ENCODE data around the gene NFIC.
A peak's percentile ranks its signal among the peaks of the same experiment; 100 is the strongest.
"Not testable (repeated sequence)": the region's sequence is repeated elsewhere in the genome, so short reads cannot be mapped to it uniquely, and the experiment has no call there.

Gene NFIC

DNA sequence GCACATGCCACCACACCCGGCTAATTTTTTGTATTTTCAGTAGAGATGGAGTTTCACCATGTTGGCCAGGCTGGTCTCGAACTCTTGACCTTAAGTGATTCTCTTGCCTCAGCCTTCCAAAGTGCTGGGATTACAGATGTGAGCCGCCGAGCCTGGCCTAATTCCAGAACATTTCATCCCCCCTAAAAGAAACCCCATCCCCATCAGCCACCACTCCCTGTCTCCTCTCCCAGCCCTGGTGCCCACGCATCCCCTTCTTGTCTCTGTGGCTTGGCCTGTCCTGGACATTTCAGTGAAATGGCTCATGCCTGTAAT is 63.9 kb downstream of the NFIC start:
- DNase-seq, result not testable (repeated sequence)

DNA sequence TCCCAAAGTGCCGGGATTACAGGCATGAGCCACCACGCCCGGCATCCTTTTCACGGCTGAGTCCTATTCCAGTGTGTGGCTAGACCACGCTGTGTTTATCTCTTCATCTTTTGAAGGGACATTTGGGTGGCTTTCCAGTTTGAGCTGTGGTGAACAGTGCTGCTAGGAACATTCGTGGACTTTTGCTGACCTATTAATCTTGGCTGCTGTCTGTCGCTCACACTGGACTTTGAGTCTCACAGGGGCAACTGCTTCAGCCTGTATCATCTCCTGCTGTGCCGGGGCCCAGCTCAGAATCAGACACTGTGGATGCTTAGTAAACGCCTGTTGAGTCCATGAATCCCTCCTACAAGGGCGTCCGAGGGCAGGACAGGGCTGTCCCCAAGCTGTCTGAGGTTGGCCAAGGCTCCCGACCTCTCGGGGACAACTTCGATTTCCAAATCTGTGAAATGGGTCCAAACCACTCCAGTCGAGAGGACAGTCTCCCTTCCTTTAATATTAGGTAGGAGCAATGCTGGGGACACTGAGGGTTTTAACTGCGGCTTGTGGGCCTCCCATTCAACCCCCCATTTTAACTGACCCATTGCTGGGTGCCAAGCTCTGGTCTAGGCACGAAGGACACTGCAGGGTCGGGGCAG is 65.5 kb downstream of the NFIC start:
- no peak for DNase-seq

DNA sequence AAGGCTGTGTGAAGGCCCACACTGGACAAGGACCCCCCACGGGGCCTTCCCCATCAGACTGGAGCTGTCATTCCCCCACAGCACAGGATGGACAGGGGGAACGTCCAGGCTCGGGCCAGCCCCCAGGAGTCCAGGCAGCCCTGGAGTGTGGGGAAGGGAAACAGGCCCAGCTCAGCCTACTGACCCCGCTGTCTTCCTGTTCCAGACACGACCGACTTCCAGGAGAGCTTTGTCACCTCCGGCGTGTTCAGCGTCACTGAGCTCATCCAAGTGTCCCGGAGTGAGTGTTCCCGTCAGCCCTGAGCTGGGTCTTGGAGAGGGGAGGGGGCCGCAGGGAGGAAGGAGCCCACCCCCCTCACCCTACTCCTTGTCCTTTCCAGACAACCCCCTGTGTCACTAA is 66.9 kb downstream of the NFIC start:
- DNase-seq, result no peak

DNA sequence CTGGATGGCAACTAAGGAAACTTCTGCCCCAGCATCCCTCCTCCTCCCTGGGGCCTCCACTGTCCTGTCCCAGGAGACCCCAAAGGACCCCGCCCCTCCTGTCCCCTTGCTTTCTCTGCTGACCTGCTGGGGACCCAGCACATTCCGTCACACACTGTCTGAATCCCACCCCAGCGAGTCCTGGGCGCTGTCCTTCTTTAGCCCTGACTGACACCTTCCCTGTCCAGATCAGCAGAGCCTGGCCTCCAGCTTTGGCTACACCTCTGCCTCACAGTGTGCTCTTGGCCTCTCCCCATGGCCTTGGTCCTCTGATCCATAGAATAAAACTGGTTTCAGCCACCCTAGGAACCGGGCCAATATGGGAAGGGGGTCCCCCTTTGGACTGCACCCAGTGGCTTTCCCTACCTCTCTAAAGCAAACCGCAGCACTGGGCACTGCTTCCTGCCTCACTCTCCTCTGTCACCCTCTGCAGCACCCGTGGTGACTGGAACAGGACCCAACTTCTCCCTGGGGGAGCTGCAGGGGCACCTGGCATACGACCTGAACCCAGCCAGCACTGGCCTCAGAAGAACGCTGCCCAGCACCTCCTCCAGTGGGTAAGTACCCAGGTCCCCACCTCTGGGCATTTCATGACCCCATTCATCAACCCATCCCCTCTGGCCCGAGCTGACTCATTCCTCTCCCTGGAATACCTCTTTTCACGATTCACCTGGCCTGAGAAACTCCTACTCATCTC is 67.6 kb downstream of the NFIC start:
- DNase-seq, result no peak

DNA sequence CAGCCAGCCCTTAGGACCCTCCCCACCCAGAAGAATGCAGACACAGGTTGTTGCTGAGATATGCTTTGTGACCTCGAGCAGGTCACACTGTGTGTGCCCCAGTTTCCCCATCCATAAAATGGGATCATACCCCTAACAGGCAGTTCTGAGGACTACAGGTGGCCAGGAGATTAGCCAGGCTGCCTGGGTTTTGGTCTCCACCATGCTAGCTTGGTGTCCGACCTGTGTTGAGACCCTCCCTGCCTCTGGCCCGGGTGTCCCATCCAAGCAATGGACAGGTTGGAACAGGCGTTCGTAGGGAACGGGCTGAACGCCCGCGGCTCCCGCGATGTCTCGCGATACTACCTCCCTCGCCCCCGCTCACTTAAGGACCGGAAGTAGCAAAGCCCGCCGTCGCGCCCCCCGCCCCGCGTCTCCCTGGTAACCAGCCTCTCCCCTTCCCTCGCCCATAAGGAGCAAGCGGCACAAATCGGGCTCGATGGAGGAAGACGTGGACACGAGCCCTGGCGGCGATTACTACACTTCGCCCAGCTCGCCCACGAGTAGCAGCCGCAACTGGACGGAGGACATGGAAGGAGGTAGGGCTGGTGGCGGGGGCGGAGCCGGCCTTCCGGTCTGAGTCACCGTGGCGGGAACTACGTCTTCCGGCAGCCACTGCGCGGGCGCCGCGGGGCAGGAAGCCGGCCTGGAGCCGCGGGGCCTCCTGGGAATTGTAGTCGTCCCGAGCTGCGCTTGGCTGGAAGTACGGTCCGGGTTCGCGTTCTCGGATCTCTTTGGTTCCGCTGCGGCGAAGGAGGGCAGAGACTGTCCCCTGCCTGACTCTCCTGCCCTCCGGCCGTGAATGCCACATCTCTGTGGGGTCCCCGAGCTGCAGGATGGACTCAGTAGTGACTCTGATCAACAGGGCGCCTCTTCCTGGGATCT is 68.5 kb downstream of the NFIC start:
- DNase-seq, result peak; percentile 92

- DNase-seq, result peak; percentile 45
Observed at GRCh38 chr19:3440082-3440481, 73.7 kb downstream of the NFIC start.

GRCh38 chr19:3441089-3441985 is 75.0 kb downstream of the NFIC start:
- no peak for DNase-seq

DNA sequence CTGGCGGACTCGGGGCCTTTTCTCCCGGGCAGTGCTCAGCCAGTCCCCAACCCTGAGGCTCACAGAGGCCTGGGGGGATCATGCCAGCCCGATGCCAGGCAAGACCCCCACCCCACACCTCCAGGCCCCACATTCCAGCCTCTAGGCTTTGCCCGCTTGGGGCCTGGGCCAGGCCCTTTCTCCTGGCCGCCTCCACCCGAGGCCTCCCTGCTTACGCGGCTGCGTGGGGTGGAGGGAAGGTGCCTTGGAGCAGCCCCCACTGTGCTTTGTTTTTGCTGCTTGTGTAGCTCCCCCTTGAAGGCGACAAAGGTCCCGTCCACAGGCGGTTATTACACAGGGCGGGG is 75.6 kb downstream of the NFIC start:
- DNase-seq, result no peak

DNA sequence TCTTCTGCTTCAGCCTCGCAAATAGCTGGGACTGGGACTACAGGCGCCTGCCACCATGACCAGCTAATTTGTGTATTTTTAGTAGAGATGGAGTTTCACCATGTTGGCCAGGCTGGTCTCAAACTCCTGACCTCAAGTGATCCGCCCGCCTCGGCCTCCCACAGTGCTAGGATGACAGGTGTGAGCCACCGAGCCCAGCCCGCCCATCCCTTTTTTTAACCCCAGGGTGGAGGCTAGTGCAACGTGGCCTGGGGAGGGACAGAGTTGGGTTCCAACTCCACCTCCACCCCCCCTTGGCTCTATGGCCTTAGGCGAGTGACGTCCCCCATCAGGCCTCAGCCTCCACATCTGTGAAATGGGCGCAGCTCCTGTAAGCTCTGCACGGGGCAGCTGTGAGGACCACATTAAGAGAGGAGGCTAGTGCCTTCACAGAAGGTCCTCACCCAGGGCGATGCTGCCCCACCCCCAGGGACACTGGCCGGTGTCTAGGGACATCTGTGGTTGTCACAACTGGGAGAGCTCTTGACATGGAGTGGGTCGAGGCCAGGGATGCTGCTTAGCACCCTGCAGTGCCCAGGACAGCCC is 76.2 kb downstream of the NFIC start:
- DNase-seq, result no peak

- DNase-seq, result no peak
Observed at GRCh38 chr19:3443840-3444694, 77.7 kb downstream of the NFIC start.

- no peak for DNase-seq
Observed at GRCh38 chr19:3444695-3445234, 78.4 kb downstream of the NFIC start.

- not testable (repeated sequence) for DNase-seq
Observed at GRCh38 chr19:3446657-3447056, 80.3 kb downstream of the NFIC start.

DNA sequence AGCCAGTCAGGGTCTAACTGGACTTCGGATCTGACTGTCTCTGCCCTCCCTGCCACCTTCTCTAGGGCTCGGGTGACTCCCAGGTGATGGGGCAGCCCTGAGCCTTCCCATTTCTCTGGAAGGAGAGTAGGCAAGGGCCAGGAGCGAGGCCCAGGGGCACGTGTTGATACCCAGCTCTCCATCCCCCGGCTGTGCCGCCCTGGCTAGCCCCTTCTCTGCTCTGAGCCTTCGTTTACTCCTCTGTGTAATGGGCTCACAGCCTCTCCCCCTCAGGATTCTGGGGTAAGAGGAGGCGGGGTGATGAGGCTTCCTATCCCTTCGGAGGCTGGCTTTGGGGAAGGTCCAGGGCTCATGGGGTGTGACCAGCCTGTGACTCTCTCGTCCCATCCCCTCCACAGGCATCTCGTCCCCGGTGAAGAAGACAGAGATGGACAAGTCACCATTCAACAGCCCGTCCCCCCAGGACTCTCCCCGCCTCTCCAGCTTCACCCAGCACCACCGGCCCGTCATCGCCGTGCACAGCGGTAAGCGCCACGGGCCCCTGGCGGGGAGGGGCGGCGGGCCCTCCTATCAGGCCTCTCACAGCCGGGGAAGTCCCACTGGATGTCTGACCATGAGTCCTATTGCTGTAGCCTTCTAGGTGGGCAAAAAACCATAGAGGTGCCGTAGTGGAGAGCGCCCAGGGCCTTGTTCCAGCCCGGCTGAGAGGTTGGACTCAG is 82.4 kb downstream of the NFIC start:
- DNase-seq, result no peak

- no peak for DNase-seq
Observed at GRCh38 chr19:3450796-3451411, 84.5 kb downstream of the NFIC start.

- no peak for DNase-seq
Observed at GRCh38 chr19:3451451-3451866, 85.1 kb downstream of the NFIC start.

DNA sequence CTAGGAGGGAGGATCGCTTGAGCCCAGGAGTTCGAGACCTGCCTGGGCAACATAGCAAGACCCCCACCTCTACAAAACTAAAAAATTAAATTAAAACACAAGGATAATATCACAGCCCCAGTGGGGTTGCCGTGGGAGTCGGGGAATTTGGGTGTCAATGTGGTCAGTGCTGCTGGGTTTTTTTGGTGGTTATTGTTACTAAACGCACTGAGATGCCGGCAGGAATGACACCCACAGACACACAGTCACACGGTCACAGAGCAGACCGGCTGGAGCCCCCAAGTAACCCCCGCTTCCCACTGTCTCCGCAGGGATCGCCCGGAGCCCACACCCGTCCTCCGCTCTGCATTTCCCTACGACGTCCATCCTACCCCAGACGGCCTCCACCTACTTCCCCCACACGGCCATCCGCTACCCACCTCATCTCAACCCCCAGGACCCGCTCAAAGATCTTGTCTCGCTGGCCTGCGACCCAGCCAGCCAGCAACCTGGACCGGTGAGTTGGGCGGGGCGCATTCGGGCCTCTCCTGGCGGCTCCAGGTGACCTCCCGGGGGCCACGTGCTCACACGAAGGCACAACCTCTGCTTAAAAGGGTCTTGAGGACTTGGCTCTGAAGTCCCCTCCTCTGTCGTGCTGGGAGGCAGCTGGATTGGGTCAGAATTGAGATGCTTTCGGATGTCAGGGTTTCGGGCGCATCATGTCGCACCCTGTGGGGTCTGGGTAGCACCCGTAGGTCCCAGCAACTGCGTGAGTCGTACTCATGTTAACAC is 86.0 kb downstream of the NFIC start:
- DNase-seq, result no peak

GRCh38 chr19:3452942-3453214 is 86.5 kb downstream of the NFIC start:
- DNase-seq, result not testable (repeated sequence)

GRCh38 chr19:3453840-3454239 is 87.5 kb downstream of the NFIC start:
- no peak for DNase-seq

- DNase-seq, result no peak
Observed at GRCh38 chr19:3454656-3455392, 88.4 kb downstream of the NFIC start.

Data from activated T-cell treated with anti-CD3 and anti-CD28 coated beads for 4 hours (primary cell).